Caco-2 (cell line): ENCODE data around the gene SUPT3H. TPM values are rescaled to one million over a fixed set of nuclear protein-coding genes. Genes with fewer than 3 reads are reported as not detected.

Source experiments
- BruUV-seq: library from RNA; stranded (reverse); fragments of 400-500 nt; replicated peaks from 2 replicates; lab custom pipeline; 2021; lab: Mats Ljungman, UMichigan
- CTCF ChIA-PET: fragments of 300-600 bp; sonication (Branson Sonifier 250); formaldehyde crosslinking; loops from one replicate; lab custom pipeline; 2022; ENCODE audit warnings: antibody characterized with exemption; lab: Charles Lee
- POLR2A ChIA-PET: fragments of 300-600 bp; sonication (Branson Sonifier 250); formaldehyde crosslinking; loops from one replicate; lab custom pipeline; 2022; ENCODE audit warnings: antibody characterized with exemption; lab: Charles Lee
- DNase-seq, 2 experiments: peaks; one replicate each; pipeline versions ENCODE4 v3.0.0 to v3.0.0-alpha.2; 2020 to 2022
- H3K27me3 ChIP-seq: replicated peaks from 2 replicates; pipeline ENCODE4 v1.6.0; 2011; ENCODE audit warnings: low read length; ENCODE audit not compliant: control insufficient read depth, insufficient read depth
- H3K36me3 ChIP-seq: 2 replicates; pipeline ENCODE4 v1.5.1; 2011; ENCODE audit warnings: low read length; ENCODE audit not compliant: control insufficient read depth, insufficient read depth
- H3K4me1 ChIP-seq: fragments of 250-450 bp; sonication (Bioruptor Pico); 2 replicates; pipeline ENCODE4 v1.5.1; 2020; ENCODE audit warnings: mild to moderate bottlenecking
- H3K4me3 ChIP-seq: 2 replicates; pipeline ENCODE4 v1.5.1; 2011; ENCODE audit warnings: low read depth, mild to moderate bottlenecking, control low read depth, low read length
- H3K9me3 ChIP-seq: fragments of 250-450 bp; sonication (Bioruptor Pico); 2 replicates; pipeline ENCODE4 v1.5.1; 2020; ENCODE audit warnings: mild to moderate bottlenecking, moderate library complexity
- H3K27ac Mint-ChIP-seq: one replicate; pipeline ENCODE4 v1.8.0; 2022; ENCODE audit warnings: mixed read lengths; ENCODE audit not compliant: unreplicated experiment
- H3K27me3 Mint-ChIP-seq: one replicate; pipeline ENCODE4 v1.8.0; 2022; ENCODE audit warnings: mixed read lengths; ENCODE audit not compliant: insufficient read depth, unreplicated experiment
- H3K36me3 Mint-ChIP-seq: one replicate; pipeline ENCODE4 v1.8.0; 2022; ENCODE audit warnings: mild to moderate bottlenecking, mixed read lengths; ENCODE audit not compliant: insufficient read depth, unreplicated experiment
- H3K4me1 Mint-ChIP-seq: one replicate; pipeline ENCODE4 v1.8.0; 2022; ENCODE audit warnings: low read depth, mixed read lengths; ENCODE audit not compliant: unreplicated experiment
- H3K4me3 Mint-ChIP-seq: one replicate; pipeline ENCODE4 v1.8.0; 2022; ENCODE audit warnings: mild to moderate bottlenecking, moderate library complexity, mixed read lengths; ENCODE audit not compliant: unreplicated experiment
- H3K9me3 Mint-ChIP-seq: one replicate; pipeline ENCODE4 v1.8.0; 2022; ENCODE audit warnings: mixed read lengths; ENCODE audit not compliant: unreplicated experiment
- intact Hi-C: fragments of 100-400 bp; cut with micrococcal nuclease; formaldehyde crosslinking; loops from one replicate; pipeline ENCODE4 v1.10.0; 2022; ENCODE audit not compliant: unreplicated experiment
- total RNA-seq: library from RNA; stranded (reverse); gene quantifications from 2 replicates; pipeline ENCODE4 v1.2.3, GENCODE V29; 2022
- TF ChIP-seq, protein P1 (sequence below), 2 experiments: fragments of 200-600 bp in 1 of 2; IDR thresholded peaks; 1 replicate in 1 of 2; 2 replicates in 1 of 2; pipeline versions ENCODE4 v1.5.1 to v1.8.0; 2011 to 2022; ENCODE audit warnings: antibody characterized with exemption in 1 of 2, control low read depth in 1 of 2, inconsistent platforms in 1 of 2, low read depth in 1 of 2, low read length in 1 of 2, mild to moderate bottlenecking in 1 of 2, moderate library complexity in 1 of 2; ENCODE audit not compliant: insufficient read depth in 1 of 2, severe bottlenecking in 1 of 2, unreplicated experiment in 1 of 2

The SUPT3H gene
- total RNA-seq, 1 experiment from 2014 or later, result 13.2 TPM

DNA sequence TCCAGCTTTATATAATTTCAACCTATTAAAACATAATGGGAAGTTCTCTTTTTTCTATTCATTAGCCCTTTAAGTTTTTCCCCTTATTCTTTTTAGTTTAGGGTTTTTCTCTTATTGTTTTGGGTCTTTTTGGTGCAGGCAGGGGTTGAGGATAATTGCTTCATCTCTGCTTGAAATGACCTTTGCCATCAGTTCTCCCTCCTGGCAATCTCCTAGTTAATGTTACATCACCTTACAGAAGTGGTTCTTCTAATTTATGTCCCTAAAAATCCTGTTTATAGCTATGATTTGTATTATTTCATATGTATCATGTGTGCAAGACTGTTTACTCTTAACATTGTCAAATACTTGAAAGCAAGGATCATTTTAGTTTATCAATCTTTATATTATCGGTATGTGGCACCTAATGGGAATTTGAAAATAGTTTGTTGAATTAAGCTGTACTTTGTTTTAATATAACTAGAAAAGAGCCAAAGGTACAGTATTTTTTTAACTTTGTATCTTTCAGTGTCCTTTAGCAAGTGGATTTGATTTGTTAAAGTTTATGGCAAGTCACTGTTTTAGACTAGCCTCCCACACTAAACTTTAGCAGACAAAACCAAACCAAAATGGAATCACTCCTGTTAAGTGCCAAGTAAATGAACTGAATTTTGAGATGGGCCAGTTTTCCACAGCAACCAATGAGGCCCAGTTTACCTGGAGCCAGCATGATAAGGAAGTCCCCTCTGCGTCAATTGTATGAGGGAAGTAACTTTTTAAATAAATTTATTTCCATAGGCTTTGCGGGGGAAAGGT lies 76.2 kb downstream of the SUPT3H start:
- intact Hi-C loops, result no loop called here
- no peak for DNase-seq
- Histone ChIP-seq H3K27me3 (no peaks in the 10 kb centered on the region), H3K9me3 (peaks cover 2% of the 10 kb centered on the region; the same call in 1 of the 2 replicates), H3K4me3 (no peak overlapping the region), H3K36me3 (no peaks in the 10 kb centered on the region), H3K4me1 (no peaks in the 10 kb centered on the region)
- H3K36me3 Mint-ChIP-seq, result no peaks in the 10 kb centered on the region
- no peak overlapping the region for H3K4me3 Mint-ChIP-seq
- TF ChIP-seq, protein P1, sequence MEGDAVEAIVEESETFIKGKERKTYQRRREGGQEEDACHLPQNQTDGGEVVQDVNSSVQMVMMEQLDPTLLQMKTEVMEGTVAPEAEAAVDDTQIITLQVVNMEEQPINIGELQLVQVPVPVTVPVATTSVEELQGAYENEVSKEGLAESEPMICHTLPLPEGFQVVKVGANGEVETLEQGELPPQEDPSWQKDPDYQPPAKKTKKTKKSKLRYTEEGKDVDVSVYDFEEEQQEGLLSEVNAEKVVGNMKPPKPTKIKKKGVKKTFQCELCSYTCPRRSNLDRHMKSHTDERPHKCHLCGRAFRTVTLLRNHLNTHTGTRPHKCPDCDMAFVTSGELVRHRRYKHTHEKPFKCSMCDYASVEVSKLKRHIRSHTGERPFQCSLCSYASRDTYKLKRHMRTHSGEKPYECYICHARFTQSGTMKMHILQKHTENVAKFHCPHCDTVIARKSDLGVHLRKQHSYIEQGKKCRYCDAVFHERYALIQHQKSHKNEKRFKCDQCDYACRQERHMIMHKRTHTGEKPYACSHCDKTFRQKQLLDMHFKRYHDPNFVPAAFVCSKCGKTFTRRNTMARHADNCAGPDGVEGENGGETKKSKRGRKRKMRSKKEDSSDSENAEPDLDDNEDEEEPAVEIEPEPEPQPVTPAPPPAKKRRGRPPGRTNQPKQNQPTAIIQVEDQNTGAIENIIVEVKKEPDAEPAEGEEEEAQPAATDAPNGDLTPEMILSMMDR (IDR thresholded peaks at IDR 0.05; ENCODE audit: insufficient read depth in 1 of 2, low read depth in 1 of 2, low read length in 1 of 2, severe bottlenecking in 1 of 2, unreplicated experiment in 1 of 2), result no peak
- H3K4me1 Mint-ChIP-seq, result no peaks in the 10 kb centered on the region
- CTCF ChIA-PET, result no interaction called here
- H3K27ac Mint-ChIP-seq, result no peak overlapping the region
- H3K9me3 Mint-ChIP-seq, result peaks cover 7% of the 10 kb centered on the region
- POLR2A ChIA-PET, result no interaction called here
- H3K27me3 Mint-ChIP-seq, result no peaks in the 10 kb centered on the region
- BruUV-seq, result no TSS peak

- POLR2A ChIA-PET, result no interaction called here
- H3K27me3 ChIP-seq, result no peaks in the 10 kb centered on the region
- CTCF ChIA-PET, result no interaction called here
- H3K4me3 ChIP-seq, result no peak overlapping the region
- TF ChIP-seq, protein P1 (IDR thresholded peaks at IDR 0.05; ENCODE audit: insufficient read depth in 1 of 2, low read depth in 1 of 2, low read length in 1 of 2, severe bottlenecking in 1 of 2, unreplicated experiment in 1 of 2), result no peak
- H3K9me3 Mint-ChIP-seq, result peaks cover 7% of the 10 kb centered on the region
- H3K36me3 ChIP-seq, result no peaks in the 10 kb centered on the region
- no peaks in the 10 kb centered on the region for H3K4me1 Mint-ChIP-seq
- H3K36me3 Mint-ChIP-seq, result no peaks in the 10 kb centered on the region
- no peak for DNase-seq
- H3K27me3 Mint-ChIP-seq, result no peaks in the 10 kb centered on the region
- intact Hi-C loops, result no loop called here
- no peak overlapping the region for H3K4me3 Mint-ChIP-seq
- no peaks in the 10 kb centered on the region for H3K4me1 ChIP-seq
- H3K27ac Mint-ChIP-seq, result no peak overlapping the region
- no peaks in the 10 kb centered on the region for H3K9me3 ChIP-seq
- no TSS peak for BruUV-seq
Measured at GRCh38 chr6:45300736-45301135, 77.0 kb downstream of the SUPT3H start.

GRCh38 chr6:45299096-45299581 lies 78.6 kb downstream of the SUPT3H start:
- H3K4me3 Mint-ChIP-seq, result no peak overlapping the region
- DNase-seq, result no peak
- Histone ChIP-seq H3K27me3 (no peaks in the 10 kb centered on the region), H3K4me1 (no peaks in the 10 kb centered on the region), H3K9me3 (0 out of 2 replicates have a peak, but pooled peaks cover 3% of the 10 kb centered on the region), H3K36me3 (no peaks in the 10 kb centered on the region), H3K4me3 (no peak overlapping the region)
- H3K36me3 Mint-ChIP-seq, result no peaks in the 10 kb centered on the region
- no peak overlapping the region for H3K27ac Mint-ChIP-seq
- intact Hi-C loops, result no loop called here
- POLR2A ChIA-PET, result no interaction called here
- TF ChIP-seq, protein P1 (IDR thresholded peaks at IDR 0.05; ENCODE audit: insufficient read depth in 1 of 2, low read depth in 1 of 2, low read length in 1 of 2, severe bottlenecking in 1 of 2, unreplicated experiment in 1 of 2), result no peak
- no peaks in the 10 kb centered on the region for H3K27me3 Mint-ChIP-seq
- peaks cover 7% of the 10 kb centered on the region for H3K9me3 Mint-ChIP-seq
- no peaks in the 10 kb centered on the region for H3K4me1 Mint-ChIP-seq
- CTCF ChIA-PET, result no interaction called here
- no TSS peak for BruUV-seq
